Smooth muscle cell of the brain vasculature (primary cell): Measurements from ENCODE around the gene FBXL3.
"Not testable (repeated sequence)": the region's sequence is repeated elsewhere in the genome, so short reads cannot be mapped to it uniquely, and the experiment has no call there.

Experiments used
- DNase-seq: peaks from one replicate; pipeline ENCODE4 v3.0.0-alpha.2; 2012; ENCODE audit warnings: low read depth, low spot score

Gene FBXL3

DNA sequence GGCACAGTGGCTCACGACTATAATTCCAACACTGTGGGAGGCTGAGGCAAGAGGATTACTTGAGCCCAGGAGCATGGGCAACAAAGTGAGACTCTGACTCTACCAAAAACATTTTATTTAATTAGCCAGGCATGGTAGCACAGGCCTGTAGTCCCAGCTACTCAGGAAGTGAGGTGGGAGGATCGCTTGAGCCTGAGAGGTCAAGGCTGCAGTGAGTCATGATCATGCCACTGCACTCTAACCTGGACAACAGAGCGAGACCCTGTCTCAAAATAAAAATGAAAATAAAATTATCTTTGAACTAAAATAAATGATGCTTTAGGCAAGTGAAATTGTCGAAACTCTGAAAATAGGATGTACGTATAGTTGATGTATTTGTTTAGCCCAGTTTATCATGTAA lies 43.3 kb downstream of the FBXL3 start:
- no peak for DNase-seq

DNA sequence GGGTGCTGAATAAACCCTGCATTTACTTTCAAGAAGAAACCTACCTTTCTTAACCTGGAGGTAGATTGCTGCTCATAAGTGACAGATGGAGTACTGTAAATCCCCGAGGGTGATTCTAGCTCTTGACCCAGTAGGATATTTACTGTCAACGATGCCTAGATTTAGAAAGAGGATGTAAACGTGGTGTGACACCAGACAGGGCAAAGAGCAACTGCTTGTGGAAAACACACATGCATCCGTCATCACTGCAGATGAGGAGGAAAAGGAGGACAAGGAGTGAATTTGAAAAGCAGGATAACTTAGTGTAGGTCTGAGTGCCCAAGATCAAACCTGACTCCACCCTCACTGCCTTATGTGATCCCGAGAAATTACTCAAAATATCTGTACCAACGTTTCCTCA lies 44.9 kb downstream of the FBXL3 start:
- no peak for DNase-seq

DNA sequence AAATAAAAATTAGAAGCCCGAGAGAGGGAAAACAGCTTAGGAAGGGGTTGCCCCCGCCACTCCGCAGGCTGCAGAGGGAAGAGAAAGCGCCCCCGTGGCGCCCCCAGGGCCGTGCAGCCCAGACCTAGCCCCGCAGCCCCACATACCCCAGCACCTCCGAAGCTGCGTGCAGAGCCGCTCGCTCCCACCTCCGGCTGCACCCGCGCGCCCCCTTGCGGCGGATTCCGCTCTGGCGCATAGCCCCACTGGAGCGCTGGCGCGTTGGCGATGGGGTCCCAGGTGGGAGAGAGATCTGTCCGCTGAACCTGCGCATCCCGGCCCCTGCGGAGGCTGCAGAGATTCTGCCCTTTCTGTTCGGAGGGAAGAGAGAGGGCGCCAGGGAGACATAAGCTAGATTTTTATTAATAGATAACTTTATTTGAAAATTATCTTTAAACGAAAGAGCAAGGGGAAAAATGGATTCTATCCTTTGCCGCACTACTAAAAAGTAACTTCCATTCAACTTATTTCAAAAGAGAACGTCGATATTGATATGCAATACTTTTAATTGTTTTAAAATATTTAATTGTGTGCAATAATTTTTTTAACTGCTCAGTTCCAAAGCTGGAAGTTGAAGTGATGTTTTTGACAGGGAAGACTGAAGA lies 46.8 kb downstream of the FBXL3 start:
- DNase-seq, result no peak

DNA sequence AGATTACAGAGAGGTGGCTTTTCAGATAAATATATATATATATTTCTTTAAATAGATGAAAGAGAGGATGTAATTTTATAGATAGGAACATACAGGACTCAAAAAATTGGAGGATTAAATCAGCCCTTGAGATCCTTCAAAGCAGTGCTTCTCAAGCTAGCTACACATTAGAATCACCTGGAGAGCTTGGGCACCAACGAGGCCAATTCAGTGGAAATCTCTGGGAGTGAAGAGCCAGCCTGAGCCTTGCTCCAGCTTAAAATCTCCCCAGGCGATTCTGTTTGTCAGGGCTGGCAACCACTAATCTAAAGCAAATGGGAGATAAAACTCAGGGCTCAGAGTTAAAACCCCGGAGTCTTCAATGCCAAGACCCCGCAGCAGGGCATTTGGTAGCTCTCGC lies 50.0 kb downstream of the FBXL3 start:
- no peak for DNase-seq

DNA sequence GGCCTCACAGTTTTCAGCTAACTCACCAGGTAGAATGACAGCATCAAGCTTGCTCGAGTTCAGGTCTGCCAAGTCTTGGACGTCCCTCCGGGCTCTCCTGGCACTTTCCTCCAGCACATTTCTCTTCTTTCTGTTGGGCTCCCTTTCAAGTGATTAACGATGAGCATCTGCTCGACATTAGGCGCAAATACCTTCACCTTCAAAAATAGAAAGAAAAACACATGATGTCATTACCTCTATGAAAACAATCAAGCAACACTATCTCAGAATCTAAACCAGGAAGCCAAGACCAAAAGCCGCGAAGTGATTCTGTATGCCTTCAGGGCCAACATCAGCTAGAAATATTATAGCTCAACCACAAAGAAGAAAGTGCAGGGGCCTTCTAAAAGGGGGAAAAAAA lies 50.5 kb downstream of the FBXL3 start:
- DNase-seq, result no peak

DNA sequence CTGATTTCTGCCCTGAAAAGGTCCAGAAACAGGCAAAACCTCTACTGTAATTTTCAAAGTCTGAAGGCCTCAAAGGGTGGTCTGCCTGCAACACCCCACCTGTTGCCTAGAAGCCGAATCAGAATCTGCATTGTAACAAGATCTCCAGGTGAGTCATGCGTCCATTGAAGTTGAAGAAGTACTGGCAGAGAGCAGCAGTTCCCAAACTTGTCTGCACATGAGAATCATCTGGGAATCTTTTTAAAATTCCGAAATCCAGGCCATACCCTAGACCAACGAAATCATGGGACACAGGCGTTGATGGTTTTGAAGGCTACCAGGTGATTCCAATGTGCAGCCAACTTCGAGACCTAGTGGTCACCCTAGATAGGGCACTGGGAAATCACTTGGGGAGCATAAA lies 51.1 kb downstream of the FBXL3 start:
- no peak for DNase-seq

DNA sequence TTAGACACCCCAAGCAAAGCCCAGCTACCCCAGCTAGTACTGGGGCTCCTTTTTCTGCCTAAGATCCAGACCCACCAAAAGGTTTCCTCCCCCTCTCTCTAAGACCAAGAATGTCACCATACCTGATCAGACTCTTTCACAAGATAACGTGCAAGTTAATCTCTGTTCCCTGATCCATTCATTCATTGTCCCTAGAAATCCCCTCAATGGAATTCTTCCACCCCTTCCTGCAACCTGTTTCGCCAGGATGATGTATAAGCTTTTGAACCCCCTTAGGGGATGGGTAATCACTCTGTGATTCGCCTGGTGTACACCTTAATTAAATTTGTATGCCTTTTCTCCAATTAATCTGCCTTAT lies 52.4 kb downstream of the FBXL3 start:
- no peak for DNase-seq

DNA sequence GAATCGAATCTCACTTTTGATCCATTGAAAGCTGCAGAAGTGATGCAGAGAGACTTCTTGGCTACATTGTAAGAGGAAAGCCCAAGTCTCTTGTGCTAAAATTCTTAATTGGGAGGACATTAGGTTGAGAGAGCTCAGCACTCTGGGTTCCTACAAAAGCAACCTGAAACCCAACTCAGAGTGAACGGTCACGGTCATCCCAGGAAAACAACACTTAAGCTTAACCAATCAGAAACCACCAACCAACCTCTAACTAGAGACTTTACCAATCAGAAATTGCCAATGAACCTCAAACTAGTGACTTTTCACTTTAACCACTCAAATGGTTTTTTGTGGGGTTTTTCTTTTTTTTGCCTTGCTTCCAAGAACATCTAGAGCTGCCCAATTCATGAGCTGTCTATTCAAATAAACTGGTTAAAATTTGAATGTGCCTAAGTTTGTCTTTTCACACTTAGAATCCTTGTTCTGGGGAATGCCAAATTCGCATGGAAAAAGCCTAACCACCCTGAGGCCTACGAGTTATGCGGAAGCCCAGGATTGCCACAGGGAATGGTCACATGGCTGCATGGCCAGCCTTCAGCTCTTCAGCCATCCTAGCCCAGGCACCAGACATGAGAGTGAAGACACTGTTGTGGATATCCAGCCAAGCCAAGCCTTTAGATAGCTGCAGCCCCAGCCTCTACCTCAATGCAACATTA lies 52.9 kb downstream of the FBXL3 start:
- no peak for DNase-seq

DNA sequence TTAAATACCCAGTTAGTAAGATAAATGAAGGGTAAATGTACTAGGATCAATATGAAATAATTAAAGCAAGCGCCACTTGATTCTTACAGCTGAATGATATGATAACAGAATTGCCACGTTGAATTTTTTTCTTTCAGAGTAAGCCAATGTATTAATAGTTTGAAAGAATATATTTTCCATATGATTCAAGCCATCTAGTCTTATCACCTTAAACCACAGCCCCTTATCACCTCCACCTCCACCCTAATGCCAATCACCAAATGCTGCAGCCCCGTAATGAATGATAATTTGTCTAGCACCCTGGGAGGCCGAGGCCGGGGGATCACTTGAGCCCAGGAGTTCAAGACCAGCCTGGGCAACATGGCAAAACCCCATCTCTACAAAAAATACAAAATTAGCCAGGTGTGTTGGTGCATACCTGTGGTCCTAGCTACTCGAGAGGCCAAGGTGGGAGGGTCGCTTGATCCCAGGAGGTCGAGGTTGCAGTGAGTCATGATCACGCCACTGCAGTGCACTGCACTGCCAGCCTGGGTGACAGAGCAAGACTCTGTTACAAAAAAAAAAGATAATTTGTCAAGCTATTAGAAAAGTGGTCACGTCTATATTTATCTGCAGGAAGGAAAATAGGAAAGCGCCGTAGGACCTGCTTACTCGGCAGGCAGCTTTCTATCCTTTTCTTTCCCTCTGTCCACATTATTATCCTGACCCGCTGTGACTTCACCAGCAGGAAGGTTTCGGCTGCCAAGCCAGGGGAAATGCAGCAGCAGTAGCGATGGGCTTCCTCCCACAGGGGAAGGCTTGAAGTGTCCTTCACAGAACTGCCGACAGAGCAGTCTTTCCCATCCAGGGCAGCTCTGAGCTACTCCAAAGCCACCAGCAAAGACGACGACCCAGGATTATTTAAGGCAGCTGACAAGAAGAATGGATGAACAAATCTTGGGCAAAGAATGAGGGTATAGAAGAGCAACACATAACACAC lies 54.8 kb downstream of the FBXL3 start:
- DNase-seq, result peak; percentile 43

DNA sequence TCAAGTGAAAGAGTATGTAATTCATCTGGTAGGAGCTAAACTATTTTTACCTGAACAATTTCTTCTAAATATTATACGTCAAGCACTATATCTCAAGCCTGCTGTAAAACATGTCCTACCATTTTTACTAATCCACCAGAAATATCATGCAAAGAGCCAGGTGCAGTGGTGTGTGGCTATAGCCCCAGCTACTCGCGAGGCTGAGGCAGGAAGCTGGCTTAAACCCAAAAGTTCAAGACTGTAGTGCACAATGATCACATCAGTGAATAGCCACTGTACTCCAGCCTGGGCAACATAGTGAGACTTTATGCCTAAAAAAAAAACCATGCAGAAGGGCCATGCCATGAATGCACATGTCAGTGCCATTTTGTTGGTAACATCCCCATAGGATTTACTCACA lies 55.7 kb downstream of the FBXL3 start:
- DNase-seq, result no peak

DNA sequence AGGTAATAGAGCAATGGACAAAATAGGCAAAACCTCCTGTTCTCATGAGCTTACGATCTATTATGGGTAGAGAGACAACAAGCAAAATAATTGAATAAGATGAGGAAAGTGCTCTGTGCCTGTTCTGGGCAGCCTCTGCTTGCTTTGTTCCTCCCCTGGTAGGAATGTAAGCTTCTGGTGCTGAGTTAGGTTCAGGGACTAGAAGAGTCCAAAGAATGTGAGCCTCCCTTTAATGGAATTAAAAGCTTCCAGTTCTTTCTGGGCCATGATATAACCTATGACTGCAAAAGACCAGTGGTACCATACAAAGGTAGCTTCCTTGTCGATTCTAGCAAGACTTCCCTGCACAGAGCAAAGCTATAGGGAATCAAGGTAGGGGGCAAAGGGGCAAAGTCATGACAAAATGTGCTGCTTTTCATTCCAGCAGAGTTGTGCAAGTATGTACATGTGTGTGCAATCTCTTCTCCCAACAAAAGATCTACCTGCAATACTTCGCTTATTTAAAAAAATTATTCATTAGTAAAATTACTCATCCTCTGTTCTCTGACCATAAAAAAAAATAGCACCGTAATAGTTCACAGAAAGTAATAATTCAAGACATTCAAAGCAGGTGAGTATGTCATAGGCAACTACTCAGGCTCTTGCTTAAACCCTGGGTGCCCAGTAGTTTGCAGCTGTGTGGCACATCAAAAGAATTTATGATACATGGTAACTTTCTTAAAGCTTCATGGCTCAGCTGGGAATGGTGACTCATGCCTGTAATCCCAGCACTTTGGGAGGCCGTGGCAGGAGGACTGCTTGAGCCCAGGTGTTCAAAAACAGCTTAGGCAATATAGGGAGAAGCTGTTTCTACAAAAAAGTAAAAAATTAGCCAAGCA lies 57.2 kb downstream of the FBXL3 start:
- no peak for DNase-seq

DNA sequence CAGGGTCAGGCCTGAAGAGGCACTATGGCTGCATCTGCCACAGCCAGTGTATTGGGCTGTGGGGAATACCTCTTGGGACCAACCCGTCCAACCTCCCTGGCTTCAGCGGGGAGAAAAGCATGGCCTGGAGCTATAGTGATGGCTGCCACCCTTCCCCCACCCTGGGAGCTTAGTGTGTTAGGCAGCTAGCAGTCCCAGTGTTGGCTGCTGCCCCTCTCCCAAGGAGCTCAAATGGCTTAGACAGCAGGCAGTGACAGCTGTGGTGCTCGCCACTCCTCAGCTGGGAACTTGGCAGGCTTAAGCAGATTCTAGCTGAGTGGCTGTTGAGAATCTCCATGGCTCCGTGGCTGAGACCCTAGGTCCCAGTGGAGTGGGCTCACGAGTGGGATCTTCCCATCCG lies 58.9 kb downstream of the FBXL3 start:
- DNase-seq, result no peak

DNA sequence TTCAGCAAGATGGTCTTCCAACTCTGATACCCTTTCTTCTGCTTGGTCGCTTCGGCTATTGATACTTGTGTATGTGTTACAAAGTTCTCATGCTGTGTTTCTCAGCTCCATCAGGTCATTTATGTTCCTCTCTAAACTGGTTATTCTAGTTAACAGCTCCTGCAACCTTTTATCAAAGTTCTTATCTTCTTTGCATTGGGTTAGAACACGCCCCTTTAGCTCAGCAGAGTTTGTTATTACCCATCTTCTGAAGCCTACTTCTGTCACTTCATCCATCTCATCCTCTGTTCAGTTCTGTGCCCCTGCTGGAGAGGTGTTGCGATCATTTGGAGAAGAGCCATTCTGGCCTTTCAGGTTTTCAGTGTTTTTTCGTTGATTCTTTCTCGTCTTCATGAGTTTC lies 59.9 kb downstream of the FBXL3 start:
- no peak for DNase-seq

DNA sequence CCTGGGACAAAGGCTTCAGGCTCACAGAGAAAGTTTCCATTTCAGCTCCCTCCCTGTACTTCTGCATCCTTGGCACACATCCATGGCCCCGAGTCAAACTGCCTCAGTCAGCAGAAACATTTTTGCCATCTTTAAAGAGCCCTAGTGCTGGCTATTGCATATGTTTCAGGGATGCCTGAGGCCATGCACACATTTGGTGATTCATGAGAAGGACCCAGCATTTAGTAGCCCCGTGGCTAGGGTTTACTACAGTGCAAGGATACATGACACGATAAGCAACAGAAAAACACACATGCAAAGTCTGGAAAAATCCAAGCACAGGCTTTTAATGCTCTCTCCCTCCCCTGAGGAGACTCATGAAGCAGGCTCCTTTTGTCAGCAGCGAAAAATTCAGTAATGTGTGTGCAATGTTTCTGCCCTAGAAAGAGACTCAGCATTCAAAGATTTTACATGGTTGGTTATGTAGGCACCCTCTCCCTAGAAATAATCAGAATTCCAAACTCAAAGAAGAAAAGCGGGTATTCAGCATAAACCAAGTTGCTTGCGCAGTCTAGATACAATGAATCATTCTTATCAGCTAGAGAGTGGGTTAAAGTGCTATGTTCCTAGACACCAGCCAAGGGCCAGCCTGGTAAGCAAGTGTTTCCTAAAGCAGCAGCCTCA lies 61.1 kb downstream of the FBXL3 start:
- DNase-seq, result peak; percentile 85

DNA sequence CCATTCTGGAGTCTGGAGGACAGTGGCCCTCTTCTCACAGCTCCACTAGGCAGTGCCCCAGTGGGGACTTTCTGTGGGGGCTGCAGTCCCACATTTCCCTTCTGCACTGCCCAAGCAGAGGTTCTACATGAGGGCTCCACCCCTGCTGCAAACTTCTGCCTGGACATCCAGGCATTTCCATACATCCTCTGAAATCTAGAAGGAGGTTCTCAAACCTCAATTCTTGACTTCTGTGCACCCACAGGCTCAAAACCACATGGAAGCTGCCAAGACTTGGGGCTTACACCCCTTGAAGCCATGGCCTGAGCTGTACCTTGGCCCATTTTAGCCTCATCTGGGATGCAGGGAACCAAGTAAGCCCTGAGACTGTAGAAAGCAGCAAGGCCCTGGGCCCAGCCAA lies 67.2 kb downstream of the FBXL3 start:
- DNase-seq, result not testable (repeated sequence)

DNA sequence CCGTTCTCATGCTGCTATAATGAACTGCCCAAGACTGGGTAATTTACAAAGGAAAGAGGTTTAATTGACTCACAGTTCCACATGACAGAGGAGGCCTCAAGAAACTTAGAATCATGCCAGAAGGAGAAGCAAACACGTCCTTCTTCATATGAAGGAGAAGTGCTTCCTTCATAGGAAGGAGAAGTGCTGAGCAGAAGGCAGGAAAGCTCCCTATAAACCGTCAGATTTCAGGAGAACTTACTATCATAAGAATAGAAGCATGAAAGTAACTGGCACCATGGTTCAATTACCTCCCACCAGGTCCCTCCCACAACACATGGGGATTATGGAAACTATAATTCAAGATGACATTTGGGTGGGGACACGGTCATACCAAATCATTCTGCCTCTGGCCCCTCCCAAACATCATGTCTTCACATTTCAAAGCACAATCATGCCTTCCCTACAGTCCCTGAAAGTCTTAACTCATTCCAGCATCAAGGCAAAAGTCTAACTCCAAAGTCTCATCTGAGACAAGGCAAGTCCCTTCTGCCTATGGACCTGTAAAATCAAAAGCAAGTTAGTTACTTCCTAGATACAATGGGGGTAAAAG lies 68.0 kb downstream of the FBXL3 start:
- no peak for DNase-seq

DNA sequence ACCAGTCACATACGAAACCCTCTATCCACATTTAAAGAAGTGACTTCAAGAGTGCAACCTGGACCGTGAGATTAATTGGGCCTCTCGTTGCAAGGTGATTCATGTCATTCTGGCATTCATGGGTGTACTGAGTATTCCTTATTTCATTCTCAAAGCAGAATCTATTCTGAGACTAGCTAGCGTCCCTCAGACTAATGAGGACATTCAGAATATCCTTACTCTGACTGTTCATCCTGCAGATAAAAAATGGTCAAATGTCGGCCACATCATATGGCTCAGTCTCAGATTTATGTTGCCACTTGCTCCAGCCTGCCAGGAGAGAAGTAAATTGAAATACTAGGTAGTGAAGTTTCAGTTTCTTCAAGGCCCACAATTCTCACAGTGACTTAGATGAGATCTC lies 71.3 kb downstream of the FBXL3 start:
- DNase-seq, result no peak
